GM18511 (cell line): ENCODE results near the gene SORCS2.
"Not testable (repeated sequence)": the region's sequence is repeated elsewhere in the genome, so short reads cannot be mapped to it uniquely, and the experiment has no call there.

Source experiments
- ATAC-seq: cut with Tn5 transposase; IDR thresholded peaks from one replicate; pipeline ENCODE4 v1.9.1; 2021; ENCODE audit warnings: mild to moderate bottlenecking, moderate library complexity; ENCODE audit not compliant: unreplicated experiment

The SORCS2 gene

DNA sequence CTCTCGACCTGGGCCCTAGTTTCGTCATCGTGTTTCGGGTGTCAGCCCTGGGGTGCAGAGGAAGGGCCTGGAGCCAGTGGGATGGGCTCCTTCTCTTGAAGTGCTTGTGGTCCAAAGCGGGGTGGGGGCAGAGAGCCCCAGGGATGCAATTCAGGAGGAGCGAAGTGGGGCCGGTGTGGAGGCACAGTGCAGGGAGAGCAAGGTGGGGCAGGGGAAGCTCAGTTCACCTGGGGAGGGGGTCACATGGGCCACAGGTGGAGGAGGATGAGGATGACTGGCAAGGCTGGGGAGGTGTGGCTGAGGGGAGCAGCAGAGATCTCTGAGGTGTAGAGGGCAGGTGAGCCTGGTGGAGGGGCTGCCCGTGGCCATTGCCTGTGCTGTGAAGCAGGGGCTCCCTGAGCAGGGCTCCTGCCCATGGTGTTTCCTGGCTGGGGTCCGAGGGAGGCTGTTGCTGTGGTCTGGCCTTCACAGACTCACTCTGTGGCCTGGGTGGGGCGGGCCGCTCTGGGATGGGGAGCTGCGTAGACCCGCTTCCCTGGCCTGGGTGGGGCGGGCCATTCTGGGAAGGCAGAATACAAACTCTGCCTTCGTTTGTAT lies 6.9 kb downstream of the SORCS2 start:
- ATAC-seq = no peak

DNA sequence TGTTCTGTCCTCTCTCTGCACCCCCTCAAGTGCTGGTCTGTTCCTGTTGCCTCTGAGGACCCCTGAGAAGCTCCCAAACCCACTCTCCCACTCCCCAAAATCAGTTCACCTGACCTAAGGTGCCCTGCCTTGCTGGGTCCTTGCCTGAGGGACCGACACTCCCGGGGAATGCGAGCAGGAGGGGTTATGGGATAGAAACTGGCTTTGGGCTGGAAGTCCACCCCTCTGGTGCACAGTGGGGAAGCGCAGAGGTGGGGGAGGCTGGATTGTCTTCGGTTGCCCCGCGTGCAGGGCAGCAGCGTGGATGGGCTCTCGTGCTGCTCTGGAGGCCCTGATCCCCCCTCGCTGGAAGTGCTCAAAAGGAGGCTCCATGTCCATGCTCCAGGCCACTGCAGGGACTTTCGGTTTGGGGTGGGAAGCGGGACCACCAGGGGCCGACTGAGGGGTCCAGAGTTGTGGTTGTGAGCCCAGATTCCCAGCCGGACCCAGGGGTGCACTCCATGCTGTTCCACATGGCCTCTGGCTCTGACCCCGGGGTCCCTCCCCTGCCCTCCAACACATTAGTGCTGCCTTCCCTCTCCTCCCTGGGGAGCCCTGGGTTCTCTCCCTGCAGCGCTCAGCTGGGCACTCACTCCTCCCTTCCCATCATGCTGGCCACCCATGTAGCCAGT lies 7.6 kb downstream of the SORCS2 start:
- ATAC-seq = no peak

DNA sequence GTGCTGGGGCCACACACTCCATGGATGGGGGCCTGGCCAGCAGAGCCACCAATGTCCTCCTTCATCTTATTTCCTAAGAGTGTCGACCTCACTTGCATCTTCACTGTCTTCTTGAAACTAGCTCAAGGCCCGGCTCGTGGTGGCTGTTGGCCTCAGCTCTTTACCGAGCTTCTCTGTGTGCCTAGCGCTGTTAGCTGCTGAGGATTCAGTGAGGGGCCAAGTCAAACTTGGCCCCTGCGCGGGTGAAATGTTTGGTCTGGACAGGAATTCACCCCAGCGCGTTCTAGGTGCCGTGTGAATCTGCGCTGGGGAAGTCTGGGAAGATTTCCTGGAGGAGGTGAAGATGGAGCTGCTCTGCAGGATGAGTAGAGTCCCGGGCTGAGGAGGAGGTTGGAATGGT lies 8.5 kb downstream of the SORCS2 start:
- no peak for ATAC-seq

DNA sequence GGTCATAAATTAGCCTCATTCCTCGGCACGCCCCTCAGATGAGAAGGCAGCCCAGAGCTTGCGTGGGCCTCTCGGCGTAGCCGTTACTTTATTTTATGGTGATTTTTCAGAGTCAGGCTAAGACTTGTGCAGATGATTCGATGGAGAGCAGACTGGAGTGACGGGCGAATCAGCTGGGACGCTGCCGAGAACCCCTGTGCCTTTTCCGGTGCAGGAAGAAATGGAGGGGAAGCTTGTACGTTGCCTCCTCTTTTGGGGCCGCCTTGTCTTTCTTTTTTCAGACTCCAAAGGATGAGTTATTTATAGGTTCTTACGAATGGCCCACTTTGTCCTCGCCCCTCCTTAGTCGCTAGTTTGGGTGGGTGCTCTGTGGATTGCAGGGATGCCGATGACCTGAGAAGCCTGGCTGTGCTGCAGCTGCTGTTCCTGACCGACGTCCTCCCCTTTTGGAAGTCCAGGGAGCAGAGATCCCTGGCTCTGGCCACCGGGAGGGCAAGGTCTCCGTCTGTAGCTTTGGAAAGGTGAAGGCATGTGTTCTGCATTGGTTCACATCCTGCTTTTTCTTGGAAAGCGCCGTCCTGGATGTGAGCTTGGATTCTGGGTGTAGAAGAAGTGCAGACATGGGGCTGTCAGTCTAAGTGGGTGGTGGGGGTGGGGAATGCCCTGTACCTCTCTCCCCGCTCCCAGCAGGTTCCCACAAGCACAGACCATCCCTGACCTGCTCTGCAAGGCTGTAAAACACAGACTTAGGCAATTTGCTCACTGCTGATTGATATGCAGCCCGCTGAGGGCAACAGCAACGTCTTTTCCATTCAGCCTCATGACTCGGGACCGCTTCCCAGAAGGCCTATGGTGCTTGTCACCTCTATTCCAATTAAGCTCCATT lies 9.3 kb downstream of the SORCS2 start:
- no peak for ATAC-seq

DNA sequence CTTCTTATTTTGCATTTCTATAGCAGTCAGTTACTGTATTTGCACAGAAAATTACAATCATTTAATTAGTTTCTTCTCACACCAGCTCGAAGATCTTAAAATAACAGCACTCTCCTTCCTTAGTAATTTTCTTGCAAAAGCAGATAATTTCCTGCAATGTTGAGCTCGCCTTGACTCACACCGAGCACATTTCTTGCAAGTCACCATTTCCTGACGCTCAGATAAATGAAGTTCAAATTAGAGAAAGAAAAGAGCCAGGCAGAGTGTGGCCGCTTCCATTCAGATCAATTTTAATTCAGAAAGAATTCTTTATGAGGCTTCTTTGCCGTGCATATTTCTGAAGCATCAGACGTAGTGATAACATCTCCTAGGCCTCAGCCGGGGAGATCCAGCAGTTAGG lies 10.1 kb downstream of the SORCS2 start:
- ATAC-seq = no peak

DNA sequence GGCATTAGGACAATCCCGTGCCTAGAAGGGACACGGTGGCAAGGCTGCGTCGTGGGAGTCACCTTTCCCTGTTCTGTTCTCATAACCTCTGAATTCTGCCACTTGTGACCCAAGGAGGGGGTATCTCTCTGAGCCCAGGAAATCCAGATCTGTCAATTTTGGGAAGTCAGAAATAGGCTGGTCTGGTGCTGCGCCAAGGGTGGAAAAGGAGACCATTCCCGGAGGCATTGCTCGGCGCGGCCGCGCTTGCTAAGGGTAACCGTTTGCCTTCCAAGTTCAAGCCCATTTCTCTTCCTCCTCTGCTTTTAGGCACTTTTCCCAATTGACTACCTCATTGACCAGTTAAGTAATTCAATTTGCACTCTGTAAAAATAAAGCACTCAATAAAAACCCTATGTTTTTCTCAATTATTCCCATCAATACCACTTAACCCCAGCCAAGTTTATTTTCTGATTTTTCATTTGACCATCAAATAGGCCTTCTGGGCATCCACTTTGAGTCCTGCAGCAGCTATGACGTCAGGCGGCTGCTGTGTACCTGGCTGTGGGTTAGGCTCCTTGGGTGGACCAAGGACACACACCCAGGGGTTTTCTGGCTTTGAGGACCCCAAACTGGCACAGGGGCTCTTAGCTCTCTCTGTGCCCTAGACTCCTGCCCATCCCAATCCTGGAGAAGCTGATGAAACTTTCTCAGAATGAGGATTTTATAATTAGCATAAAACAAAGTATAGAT lies 12.5 kb downstream of the SORCS2 start:
- ATAC-seq = no peak

DNA sequence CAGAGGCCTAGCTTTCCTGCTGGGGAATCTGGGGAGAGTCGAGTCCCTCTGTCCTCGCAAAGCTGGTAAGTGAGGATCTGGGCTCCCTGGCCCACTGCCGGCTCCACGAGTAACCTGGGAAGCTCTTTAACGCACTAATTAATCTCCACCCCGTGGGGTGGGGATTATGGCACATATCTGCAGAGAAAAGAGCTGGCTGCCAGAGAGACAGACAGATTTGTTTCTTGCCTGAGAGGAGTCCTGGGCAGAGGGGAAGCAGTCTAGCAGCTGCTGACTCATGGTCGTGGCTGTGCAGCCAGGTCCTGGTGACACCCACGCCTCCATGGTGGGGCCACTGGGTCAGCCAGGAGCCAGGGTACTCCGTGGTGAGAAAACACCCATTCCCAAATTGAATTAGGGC lies 14.0 kb downstream of the SORCS2 start:
- ATAC-seq = no peak

DNA sequence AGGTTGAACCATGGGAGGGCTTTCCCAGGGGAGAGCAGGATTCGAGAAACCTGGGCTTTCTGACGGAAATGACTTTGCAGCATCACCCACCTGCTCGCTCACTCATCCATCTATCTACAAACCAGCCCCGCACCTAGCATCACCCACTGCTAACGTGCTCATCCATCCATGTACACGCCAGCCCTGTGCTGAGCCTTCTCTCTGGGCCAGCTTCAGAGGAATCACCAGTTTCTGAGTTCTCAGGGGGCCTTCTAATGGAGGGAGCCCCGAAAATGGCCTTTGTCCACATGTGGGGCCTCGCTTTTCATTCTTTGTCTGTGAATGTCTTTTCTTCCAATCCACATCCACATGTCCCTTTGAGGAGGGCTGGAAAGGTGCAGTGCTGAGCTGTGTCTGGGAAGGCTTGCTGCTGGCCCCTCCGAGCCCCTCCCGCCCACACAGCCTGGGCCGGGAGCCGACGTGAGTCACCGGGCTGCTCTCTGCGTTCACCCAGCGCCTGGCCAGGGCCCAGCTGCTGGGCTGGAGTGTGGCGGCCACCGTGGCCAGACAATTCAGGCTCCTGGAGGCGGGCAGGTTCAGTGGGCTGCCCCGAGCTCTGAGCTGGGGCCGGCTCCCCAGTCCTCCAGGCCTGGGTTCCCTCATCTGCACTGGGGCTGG lies 14.7 kb downstream of the SORCS2 start:
- ATAC-seq = no peak

DNA sequence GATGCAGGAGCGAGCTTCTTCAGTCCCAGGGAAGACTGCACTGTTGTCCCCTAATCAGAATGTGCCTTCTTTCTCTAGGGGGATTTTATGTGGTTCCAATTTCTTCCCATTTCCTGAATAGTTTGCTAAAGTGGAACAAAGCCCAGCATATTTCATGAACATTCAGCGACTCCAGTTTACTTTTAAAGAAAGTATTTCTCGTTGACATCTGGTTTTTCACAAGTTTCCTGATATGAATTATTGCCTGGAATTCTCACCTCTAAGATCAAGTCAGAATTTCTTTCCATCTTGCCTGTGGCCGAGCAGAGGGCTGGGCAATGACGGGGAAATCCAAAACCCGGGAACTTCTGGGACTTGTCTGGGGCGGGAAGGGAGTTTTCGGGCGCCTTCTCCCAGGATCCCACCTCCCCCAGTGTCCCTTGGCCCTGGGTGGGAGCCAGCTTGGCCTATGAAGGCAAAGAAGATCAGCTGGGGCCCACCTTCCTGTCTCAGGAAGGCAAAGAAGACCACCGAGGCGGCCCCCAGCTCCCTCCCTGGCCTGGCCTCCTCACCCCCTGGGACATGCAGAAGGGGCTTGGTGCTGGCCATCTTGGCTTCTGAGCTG lies 15.4 kb downstream of the SORCS2 start:
- no peak for ATAC-seq

DNA sequence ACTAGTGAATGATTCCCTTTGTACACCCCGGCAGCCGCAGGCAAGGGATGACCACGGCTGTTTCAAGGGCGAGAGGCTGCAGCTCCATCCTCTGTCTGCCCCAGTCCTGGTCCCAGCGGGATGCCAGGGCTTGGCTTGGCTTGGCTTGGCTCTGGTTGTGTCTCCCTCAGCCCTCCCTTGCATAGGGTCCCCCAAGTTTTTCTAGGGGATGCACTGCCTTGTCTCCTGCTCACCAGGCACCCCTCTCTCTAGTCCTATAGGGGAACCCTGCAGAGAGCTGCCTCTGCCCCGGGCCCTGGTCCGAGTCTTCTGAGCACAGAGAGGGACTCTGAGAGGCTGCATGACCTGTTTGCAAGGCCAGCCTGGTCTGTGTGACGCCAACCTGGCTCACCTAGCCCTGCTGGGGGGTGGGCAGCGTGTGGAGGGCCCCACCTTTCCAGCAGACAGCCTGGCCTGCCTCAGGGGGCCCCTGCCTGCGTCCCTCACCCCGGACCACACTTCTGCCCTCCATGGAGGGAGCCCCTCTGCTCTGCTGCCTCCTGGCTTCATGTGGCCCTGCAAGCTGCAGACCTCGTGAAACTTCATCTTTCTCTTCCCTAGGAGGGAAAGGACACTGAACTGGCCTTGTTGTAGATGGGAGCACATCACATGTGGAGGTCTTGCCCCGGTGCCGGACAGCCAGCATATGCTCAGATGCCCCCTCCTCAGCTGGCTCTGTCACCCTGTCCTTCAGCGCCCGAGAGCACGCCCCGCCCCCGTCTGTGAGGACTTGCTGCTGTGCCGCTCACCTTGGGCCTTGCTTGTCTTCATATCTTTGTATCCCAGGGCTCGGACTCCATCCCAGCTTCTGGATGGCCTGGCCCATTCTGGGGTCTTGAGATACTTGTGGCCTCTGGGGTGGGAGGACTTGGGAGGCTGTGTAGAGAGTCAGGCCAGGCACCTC lies 16.4 kb downstream of the SORCS2 start:
- no peak for ATAC-seq

DNA sequence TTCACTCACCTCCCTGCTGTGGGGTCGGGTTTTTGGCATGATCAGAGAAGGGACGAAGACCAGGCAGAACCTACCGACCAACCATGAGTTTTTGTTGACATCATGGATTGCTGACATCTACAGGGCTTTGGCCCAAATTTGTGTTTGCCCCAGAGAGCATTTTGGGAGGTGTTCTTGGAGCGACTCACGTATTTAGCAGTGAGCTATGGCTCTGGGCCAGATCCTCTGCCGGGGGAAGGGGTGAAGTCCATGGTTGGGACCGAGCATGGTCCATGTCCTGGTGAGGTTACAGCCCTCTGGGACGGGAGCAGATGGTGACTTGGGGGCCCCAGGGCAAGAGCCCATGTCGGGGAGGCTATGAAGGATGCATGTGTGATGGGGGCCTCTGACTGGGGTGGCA lies 17.4 kb downstream of the SORCS2 start:
- no peak for ATAC-seq

DNA sequence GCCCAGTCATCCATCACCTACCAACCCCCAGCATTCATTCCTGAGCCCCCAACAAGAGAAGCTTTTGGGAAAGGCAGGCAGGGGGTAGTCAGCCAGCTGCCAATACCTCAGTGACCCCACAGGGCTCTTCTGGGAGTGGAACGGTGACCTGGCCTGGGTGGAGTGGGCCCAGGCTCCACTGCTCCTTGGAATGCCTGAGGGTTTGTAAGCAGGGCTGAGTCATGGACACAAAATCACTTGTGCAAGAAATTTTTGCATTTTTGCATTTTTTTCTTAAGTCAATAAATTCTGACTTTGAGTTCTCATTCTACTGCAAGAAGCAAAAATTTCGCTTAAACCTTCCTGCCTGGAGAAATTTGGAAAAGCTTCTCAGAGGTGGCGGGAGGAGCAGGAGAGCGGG lies 18.5 kb downstream of the SORCS2 start:
- no peak for ATAC-seq

DNA sequence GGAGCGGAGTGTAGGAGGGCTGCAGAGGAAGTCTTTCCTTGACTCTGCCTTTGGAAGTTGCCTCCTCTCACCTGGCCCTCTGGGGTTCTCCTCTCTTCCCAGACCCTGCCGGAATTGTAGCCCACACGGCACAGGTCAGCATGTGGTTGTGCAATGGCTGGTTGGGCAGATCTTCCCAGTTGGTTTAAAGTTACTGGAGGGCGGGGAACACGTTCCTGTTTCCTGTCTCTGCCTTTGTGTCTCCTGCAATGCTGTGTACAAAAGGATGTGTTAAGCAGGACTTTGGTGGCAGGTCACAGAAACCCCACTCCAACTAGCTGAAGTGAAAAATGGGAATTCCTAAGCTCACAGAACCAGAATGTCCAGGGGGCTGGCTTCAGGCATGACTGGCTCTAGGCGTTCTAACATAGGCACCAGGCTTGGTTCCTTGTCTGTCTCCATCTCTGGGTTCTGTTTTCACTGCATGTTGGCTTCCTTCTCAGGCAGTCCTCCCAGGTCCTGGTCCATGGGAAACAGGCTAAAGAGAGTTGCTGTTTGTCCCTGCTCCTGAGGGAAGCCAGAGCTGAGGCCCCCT lies 19.9 kb downstream of the SORCS2 start:
- ATAC-seq = no peak

DNA sequence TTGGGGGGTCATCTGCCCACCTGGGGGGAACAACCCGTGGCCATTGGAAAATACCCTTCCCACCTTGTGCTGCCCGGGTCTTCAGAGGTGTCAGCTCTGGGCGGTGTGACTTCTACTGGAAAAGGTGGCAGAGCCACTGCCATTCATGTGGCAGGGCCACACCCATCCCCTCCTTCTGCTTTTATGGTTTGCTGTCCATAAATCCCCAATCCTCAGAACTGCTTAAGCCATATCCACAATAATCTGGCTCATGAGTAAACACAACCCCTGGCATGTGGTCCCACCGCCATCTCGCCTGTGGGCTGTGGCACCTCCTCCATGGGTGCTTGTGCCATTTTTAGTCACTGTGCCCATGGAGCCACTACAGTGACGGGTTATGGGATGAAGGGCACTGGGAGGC lies 20.6 kb downstream of the SORCS2 start:
- ATAC-seq = no peak

DNA sequence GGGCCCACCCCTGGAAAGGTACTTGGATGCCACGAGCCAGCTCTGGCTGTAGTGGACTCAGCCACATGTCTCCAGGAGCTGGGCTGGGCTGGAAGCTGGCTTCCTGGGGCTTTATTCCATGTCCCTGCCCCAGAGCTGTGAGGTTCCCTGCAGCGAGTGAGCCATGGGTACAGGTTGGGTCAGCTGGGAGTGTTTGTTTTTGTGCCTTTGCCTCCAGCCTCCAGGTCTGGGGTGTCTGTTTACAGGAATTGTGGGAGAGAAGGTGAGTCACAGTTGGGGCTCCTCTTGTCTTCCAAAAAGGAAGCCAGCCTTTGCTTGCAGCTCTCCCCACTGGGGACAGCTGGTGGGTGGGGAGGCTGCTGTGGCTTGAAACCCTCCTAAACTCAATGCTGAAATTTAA lies 21.5 kb downstream of the SORCS2 start:
- no peak for ATAC-seq

DNA sequence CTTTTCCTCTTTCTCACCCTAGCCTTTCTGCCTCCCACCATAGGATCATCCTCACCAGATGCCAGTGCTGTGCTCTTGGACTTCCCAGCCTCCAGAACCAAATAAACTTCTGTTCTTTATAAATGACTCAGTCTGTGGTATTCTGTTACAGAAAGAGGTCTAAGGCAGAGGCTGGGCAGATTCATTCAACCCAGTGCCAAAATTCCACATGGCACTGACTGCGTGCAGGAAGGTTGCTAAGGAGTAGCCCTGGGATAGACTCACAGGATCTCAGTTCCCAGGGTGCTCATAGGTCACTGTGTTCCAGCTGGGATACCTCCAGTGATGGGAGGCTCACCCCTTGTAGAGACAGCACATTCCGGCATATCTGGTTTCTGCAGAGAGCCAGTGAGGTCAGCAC lies 22.0 kb downstream of the SORCS2 start:
- no peak for ATAC-seq

DNA sequence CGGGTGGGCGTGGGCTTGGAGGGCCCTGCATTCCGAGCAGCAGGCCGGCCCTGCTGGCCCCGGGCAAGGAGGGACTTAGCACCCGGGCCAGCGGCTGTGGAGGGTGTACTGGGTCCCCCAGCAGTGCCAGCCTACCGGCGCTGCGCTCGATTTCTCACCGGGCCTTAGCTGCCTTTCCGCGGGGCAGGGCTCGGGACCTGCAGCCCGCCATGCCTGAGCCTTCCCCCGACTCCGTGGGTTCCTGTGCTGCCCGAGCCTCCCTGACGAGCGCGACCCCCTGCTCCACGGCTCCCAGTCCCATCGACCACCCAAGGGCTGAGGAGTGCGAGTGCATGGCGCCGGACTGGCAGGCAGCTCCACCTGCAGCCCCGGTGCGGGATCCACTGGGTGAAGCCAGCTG lies 22.8 kb downstream of the SORCS2 start:
- not testable (repeated sequence) for ATAC-seq

DNA sequence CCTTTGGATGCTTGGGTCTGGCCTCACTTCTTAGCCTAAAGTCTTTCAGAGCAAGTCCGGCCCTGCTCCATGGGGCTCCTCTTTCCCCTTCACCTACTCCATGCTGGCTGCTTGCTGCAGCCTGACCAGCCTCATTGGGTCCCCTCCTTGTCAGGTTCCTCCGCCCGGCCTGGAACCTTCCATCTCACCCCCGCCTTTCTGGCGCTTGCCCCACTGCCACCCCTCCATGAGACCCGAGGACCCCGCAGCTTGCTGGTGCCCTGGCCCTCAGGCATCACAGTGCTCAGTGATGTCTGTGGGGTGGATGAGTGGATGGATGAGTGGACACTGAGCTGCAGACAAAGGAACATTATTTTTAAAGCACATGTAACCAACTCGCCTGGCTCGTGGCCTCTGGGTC lies 24.7 kb downstream of the SORCS2 start:
- ATAC-seq = no peak
